Skeletal muscle satellite cell (primary cell): ENCODE data around the gene PLCB1.

ENCODE experiments used
- H3K27me3 ChIP-seq: 2 replicates; pipeline ENCODE4 v1.7.0; 2013; ENCODE audit warnings: low read length; ENCODE audit not compliant: control insufficient read depth, insufficient read depth
- H3K36me3 ChIP-seq: 2 replicates; pipeline ENCODE4 v1.7.0; 2013; ENCODE audit warnings: mild to moderate bottlenecking, control low read depth, low read length; ENCODE audit not compliant: insufficient read depth
- H3K4me1 ChIP-seq: 2 replicates; pipeline ENCODE4 v1.7.0; 2013; ENCODE audit warnings: low read length; ENCODE audit not compliant: control insufficient read depth, insufficient read depth
- H3K4me2 ChIP-seq: 2 replicates; pipeline ENCODE4 v1.7.0; 2013; ENCODE audit warnings: mild to moderate bottlenecking, low read length
- H3K4me3 ChIP-seq: 2 replicates; pipeline ENCODE4 v1.7.0; 2013; ENCODE audit warnings: low read length
- H3K9ac ChIP-seq: 2 replicates; pipeline ENCODE4 v1.7.0; 2013; ENCODE audit warnings: mild to moderate bottlenecking, low read depth, low read length, moderate library complexity
- H3K9me3 ChIP-seq: replicated peaks from 2 replicates; pipeline ENCODE4 v1.7.0; 2013; ENCODE audit warnings: mild to moderate bottlenecking, control low read depth, low read length

The PLCB1 gene

GRCh38 chr20:8200220-8200619 lies 68.2 kb downstream of the PLCB1 start:
- H3K4me1 ChIP-seq = no peaks in the 10 kb centered on the region
- H3K9me3 ChIP-seq = no peaks in the 10 kb centered on the region
- no peaks in the 10 kb centered on the region for H3K36me3 ChIP-seq
- H3K27me3 ChIP-seq = no peaks in the 10 kb centered on the region
- H3K9ac ChIP-seq = no peak overlapping the region
- no peak overlapping the region for H3K4me2 ChIP-seq
- no peak overlapping the region for H3K4me3 ChIP-seq

GRCh38 chr20:8203366-8203765 lies 71.3 kb downstream of the PLCB1 start:
- Histone ChIP-seq H3K9ac (no peak overlapping the region), H3K4me3 (no peak overlapping the region), H3K4me1 (peaks cover 4% of the 10 kb centered on the region), H3K4me2 (no peak overlapping the region), H3K9me3 (no peaks in the 10 kb centered on the region), H3K36me3 (no peaks in the 10 kb centered on the region), H3K27me3 (no peaks in the 10 kb centered on the region)

DNA sequence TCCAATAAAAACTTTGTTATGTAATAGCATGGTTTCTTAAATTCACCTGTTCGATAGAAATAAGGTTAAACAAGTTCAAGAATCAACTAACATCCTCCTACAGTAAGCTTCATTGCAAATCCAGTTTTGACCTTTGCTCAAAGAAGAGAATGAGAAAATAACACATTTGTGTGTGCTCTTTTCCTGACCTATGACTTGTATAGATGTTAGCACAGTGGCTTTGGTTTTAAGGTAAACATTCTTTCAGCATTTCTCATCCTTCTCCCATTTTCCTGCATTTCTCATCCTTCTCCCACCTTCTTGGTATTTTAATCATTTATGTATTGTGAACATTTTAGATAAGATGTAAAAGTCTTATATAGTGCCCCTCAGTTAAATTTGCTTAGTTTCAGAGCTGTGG lies 73.9 kb downstream of the PLCB1 start:
- Histone ChIP-seq H3K9ac (no peak overlapping the region), H3K36me3 (no peaks in the 10 kb centered on the region), H3K4me1 (peaks cover 4% of the 10 kb centered on the region), H3K4me3 (no peak overlapping the region), H3K4me2 (no peak overlapping the region), H3K27me3 (no peaks in the 10 kb centered on the region), H3K9me3 (no peaks in the 10 kb centered on the region)

- Histone ChIP-seq H3K9ac (no peak overlapping the region), H3K4me3 (no peak overlapping the region), H3K9me3 (no peaks in the 10 kb centered on the region), H3K4me2 (no peak overlapping the region), H3K36me3 (no peaks in the 10 kb centered on the region), H3K27me3 (no peaks in the 10 kb centered on the region), H3K4me1 (peaks cover 8% of the 10 kb centered on the region)
Observed at GRCh38 chr20:8208226-8208625, 76.2 kb downstream of the PLCB1 start.

GRCh38 chr20:8209061-8209460 lies 77.0 kb downstream of the PLCB1 start:
- H3K4me2 ChIP-seq = no peak overlapping the region
- H3K27me3 ChIP-seq = no peaks in the 10 kb centered on the region
- no peak overlapping the region for H3K4me3 ChIP-seq
- H3K9me3 ChIP-seq = no peaks in the 10 kb centered on the region
- peaks cover 8% of the 10 kb centered on the region for H3K4me1 ChIP-seq
- no peak overlapping the region for H3K9ac ChIP-seq
- no peaks in the 10 kb centered on the region for H3K36me3 ChIP-seq

GRCh38 chr20:8210749-8211148 lies 78.7 kb downstream of the PLCB1 start:
- Histone ChIP-seq H3K9me3 (no peaks in the 10 kb centered on the region), H3K4me2 (no peak overlapping the region), H3K36me3 (no peaks in the 10 kb centered on the region), H3K9ac (no peak overlapping the region), H3K27me3 (no peaks in the 10 kb centered on the region), H3K4me3 (no peak overlapping the region), H3K4me1 (peaks cover 12% of the 10 kb centered on the region)

GRCh38 chr20:8212286-8212685 lies 80.2 kb downstream of the PLCB1 start:
- no peaks in the 10 kb centered on the region for H3K36me3 ChIP-seq
- no peak overlapping the region for H3K4me2 ChIP-seq
- no peaks in the 10 kb centered on the region for H3K9me3 ChIP-seq
- H3K27me3 ChIP-seq = no peaks in the 10 kb centered on the region
- peaks cover 9% of the 10 kb centered on the region for H3K4me1 ChIP-seq
- H3K4me3 ChIP-seq = no peak overlapping the region
- no peak overlapping the region for H3K9ac ChIP-seq

DNA sequence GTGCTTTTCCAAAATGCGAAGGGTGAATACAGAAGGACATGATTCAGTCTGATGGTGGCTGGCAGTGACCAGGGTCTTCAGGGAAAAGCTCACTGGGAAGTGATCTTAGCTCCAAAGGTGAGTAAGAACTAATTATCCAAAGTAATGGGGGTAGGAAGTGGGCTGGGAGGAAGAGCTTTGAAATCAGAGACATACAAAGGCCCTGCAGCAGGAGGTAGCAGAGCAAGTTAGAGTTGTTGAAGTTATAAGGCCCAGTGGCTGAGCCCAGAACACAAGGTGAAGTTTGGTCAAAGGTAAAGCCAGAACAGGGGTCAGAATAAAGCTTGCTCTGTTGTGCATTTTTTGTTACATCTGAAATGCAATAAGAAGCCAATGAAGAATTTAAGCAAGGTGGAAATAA lies 81.2 kb downstream of the PLCB1 start:
- Histone ChIP-seq H3K4me2 (no peak overlapping the region), H3K9ac (no peak overlapping the region), H3K4me1 (peaks cover 11% of the 10 kb centered on the region), H3K4me3 (no peak overlapping the region), H3K9me3 (no peaks in the 10 kb centered on the region), H3K27me3 (no peaks in the 10 kb centered on the region), H3K36me3 (no peaks in the 10 kb centered on the region)

DNA sequence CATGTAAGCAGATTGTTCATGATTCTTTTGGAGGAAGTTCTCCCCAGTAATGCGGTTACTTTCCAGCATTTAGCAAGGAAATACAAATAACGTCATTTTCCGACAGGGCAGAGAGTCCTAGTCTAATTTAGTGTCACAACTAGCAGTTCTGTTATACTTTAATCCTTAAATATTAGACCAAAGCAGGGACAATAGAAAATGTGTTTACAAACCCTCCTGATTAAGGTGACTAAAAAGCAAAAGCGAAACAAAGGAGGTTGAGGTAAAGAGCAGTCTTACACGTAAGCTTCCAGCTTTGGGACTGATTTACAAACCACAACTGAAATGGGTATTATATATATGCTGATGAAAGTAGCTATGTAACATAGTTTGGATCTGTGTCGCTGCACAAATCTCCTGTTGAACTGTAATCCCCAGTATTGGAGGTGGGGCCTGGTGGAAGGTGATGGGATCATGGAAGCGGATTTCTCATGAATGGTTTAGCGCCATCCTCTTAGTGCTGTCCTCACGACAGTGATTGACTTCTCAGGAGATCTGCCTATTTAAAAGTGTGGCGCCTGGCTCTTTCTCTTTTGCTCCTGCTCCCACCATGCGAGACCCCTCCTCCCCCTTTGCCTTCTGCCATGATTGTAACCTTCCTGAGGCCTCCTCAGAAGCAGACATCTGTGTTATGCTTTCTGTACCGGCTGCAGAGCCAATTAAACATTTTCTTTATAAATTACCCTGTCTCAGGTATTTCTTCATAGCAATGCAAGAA lies 81.9 kb downstream of the PLCB1 start:
- H3K4me2 ChIP-seq = no peak overlapping the region
- H3K36me3 ChIP-seq = no peaks in the 10 kb centered on the region
- no peak overlapping the region for H3K9ac ChIP-seq
- H3K4me1 ChIP-seq = peaks cover 18% of the 10 kb centered on the region
- H3K9me3 ChIP-seq = no peaks in the 10 kb centered on the region
- H3K27me3 ChIP-seq = no peaks in the 10 kb centered on the region
- H3K4me3 ChIP-seq = no peak overlapping the region

DNA sequence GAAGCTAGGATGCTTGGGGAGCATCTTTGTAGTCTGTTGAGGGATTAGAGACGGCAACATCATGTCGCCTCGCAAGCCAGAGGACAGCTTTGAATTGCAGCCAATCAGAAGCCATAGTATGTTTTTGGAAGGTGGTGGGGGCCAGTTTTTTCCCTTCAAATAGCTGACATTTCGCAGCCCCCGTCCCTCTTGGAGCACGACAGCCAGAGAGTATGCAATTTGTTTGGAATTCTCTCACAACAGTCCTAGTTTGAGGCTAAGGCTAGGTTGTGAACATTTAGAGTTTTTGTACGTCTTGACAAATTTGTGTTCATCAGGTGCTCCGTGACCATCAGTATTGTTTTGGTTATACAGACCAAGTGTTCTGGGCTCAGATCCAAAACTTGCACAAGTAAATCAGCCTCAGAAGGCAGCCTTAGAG lies 83.3 kb downstream of the PLCB1 start:
- Histone ChIP-seq H3K27me3 (no peaks in the 10 kb centered on the region), H3K9ac (no peak overlapping the region), H3K9me3 (no peaks in the 10 kb centered on the region), H3K4me1 (peaks cover 22% of the 10 kb centered on the region), H3K36me3 (no peaks in the 10 kb centered on the region), H3K4me3 (no peak overlapping the region), H3K4me2 (no peak overlapping the region)

- no peaks in the 10 kb centered on the region for H3K27me3 ChIP-seq
- H3K9me3 ChIP-seq = no peaks in the 10 kb centered on the region
- H3K4me1 ChIP-seq = peaks cover 22% of the 10 kb centered on the region
- H3K4me2 ChIP-seq = no peak overlapping the region
- H3K4me3 ChIP-seq = no peak overlapping the region
- H3K36me3 ChIP-seq = no peaks in the 10 kb centered on the region
- H3K9ac ChIP-seq = no peak overlapping the region
Observed at GRCh38 chr20:8216375-8217200, 84.5 kb downstream of the PLCB1 start.
